ACHN (cell line): Measurements from ENCODE around the gene PDE9A.

ENCODE experiments used
- DNase-seq: peaks from one replicate; pipeline ENCODE4 v3.0.0-alpha.2; 2015
- in situ Hi-C: cut with HindIII; loops from 2 replicates; pipeline ENCODE4 v1.10.0; 2017; ENCODE audit warnings: low sequenced_read_pairs, low pct_ligation_motif_present, low pct_unique_long_range_greater_than_20kb

The PDE9A gene

GRCh38 chr21:42665484-42665883, 12.1 kb downstream of the PDE9A start:
- DNase-seq, result no peak
- in situ Hi-C loops, result no loop called here

GRCh38 chr21:42666023-42666747, 12.8 kb downstream of the PDE9A start:
- in situ Hi-C loops, result no loop called here
- no peak for DNase-seq

- in situ Hi-C loops, result no loop called here
- no peak for DNase-seq
Observed at GRCh38 chr21:42666925-42667324, 13.5 kb downstream of the PDE9A start.

- in situ Hi-C loops, result no loop called here
- DNase-seq, result no peak
Observed at GRCh38 chr21:42668298-42668992, 15.0 kb downstream of the PDE9A start.

GRCh38 chr21:42669041-42669440, 15.6 kb downstream of the PDE9A start:
- no peak for DNase-seq
- in situ Hi-C loops, result no loop called here

GRCh38 chr21:42670058-42670880, 16.8 kb downstream of the PDE9A start:
- DNase-seq, result no peak
- in situ Hi-C loops, result no loop called here

GRCh38 chr21:42670884-42671283, 17.5 kb downstream of the PDE9A start:
- in situ Hi-C loops, result no loop called here
- DNase-seq, result no peak

- DNase-seq, result peak; percentile 14
- in situ Hi-C loops, result no loop called here
Observed at GRCh38 chr21:42671778-42672593, 18.6 kb downstream of the PDE9A start.

- DNase-seq, result peak; percentile 33
- in situ Hi-C loops, result no loop called here
Observed at GRCh38 chr21:42672699-42673458, 19.5 kb downstream of the PDE9A start.

- in situ Hi-C loops, result no loop called here
- DNase-seq, result no peak
Observed at GRCh38 chr21:42673633-42674328, 20.4 kb downstream of the PDE9A start.

- DNase-seq, result no peak
- in situ Hi-C loops, result no loop called here
Observed at GRCh38 chr21:42674351-42674940, 21.0 kb downstream of the PDE9A start.

GRCh38 chr21:42675403-42675802, 22.0 kb downstream of the PDE9A start:
- in situ Hi-C loops, result no loop called here
- DNase-seq, result no peak

GRCh38 chr21:42676808-42677207, 23.4 kb downstream of the PDE9A start:
- in situ Hi-C loops, result no loop called here
- no peak for DNase-seq

- in situ Hi-C loops, result no loop called here
- DNase-seq, result no peak
Observed at GRCh38 chr21:42677339-42678321, 24.2 kb downstream of the PDE9A start.

GRCh38 chr21:42678618-42679295, 25.3 kb downstream of the PDE9A start:
- no peak for DNase-seq
- in situ Hi-C loops, result no loop called here
